Measurements from ENCODE around the gene POU6F2. TPM values are rescaled to one million over a fixed set of nuclear protein-coding genes. Genes with fewer than 3 reads are reported as not detected.

POU6F2 gene
- total RNA-seq, 1 experiment from 2014 or later, result 0.27 TPM

- intact Hi-C loops (cut with micrococcal nuclease), result no loop called here
- no peak for DNase-seq (ENCODE audit: low read depth, low spot score)
- TF ChIP-seq CTCF (IDR thresholded peaks at IDR 0.05 in 2 of 3, conservative IDR thresholded peaks at IDR 0.05 in 1 of 3; ENCODE audit: borderline replicate concordance in 1 of 3, insufficient read depth in 1 of 3, low read depth in 2 of 3, low read length in 2 of 3), result no peak
- CTCF ChIA-PET, result no interaction called here
- no peak overlapping the region for H3K27ac ChIP-seq (ENCODE audit: low read depth, low read length)
- ATAC-seq, result no peak
- H3K9me2 ChIP-seq (ENCODE audit: insufficient read depth), result no peaks in the 10 kb centered on the region
- RAD21 ChIA-PET (ENCODE audit: low non-redundant PET in 1 of 2, low total read pairs in 2 of 2, uncharacterized antibody in 2 of 2, unreplicated experiment in 2 of 2), result no interaction called here
- H3K27me3 ChIP-seq (ENCODE audit: insufficient read depth, low read length), result peaks cover 26% of the 10 kb centered on the region
- H3K4me3 ChIP-seq (replicated peaks in 1 of 2; ENCODE audit: low read depth in 1 of 2, low read length in 2 of 2), result no peak overlapping the region
- no peak overlapping the region for H2AFZ ChIP-seq (ENCODE audit: low read depth, low read length, poor library complexity, severe bottlenecking)
- H3K4me1 ChIP-seq (ENCODE audit: control insufficient read depth in 1 of 2, insufficient read depth in 2 of 2, low read length in 2 of 2), result no peaks in the 10 kb centered on the region
- no peaks in the 10 kb centered on the region for H3K36me3 ChIP-seq (ENCODE audit: control insufficient read depth in 1 of 2, insufficient read depth in 2 of 2, low read length in 2 of 2)
- H3K4me2 ChIP-seq (ENCODE audit: low read length), result no peak overlapping the region
- no peaks in the 10 kb centered on the region for H3K9me3 ChIP-seq (ENCODE audit: control insufficient read depth in 1 of 2, insufficient read depth in 1 of 2, low read depth in 1 of 2, low read length in 2 of 2)
- no peaks in the 10 kb centered on the region for H4K20me1 ChIP-seq (ENCODE audit: insufficient read depth)
- POLR2A ChIA-PET, result no interaction called here
- BruUV-seq (replicated peaks), result no TSS peak
- no peaks in the 10 kb centered on the region for H3K79me2 ChIP-seq (ENCODE audit: insufficient read depth, low read length)
- H3K9ac ChIP-seq (ENCODE audit: low read length), result no peak overlapping the region
These were observed 224.3 kb downstream of the POU6F2 start for GRCh38 chr7:39202041-39202440.

- no TSS peak for BruUV-seq (replicated peaks)
- H3K9me2 ChIP-seq (ENCODE audit: insufficient read depth), result no peaks in the 10 kb centered on the region
- no peak for TF ChIP-seq FOSL1 (IDR thresholded peaks at IDR 0.05; ENCODE audit: low read depth)
- no peak for TF ChIP-seq POLR2A (IDR thresholded peaks at IDR 0.05; ENCODE audit: borderline replicate concordance, extremely low read depth, insufficient read depth, insufficient read length)
- no peak for TF ChIP-seq EGR1 (IDR thresholded peaks at IDR 0.05; ENCODE audit: low read depth)
- TF ChIP-seq POLR2AphosphoS5 (IDR thresholded peaks at IDR 0.05; ENCODE audit: low read depth, low read length), result no peak
- TF ChIP-seq CTCF (IDR thresholded peaks at IDR 0.05 in 2 of 3, conservative IDR thresholded peaks at IDR 0.05 in 1 of 3; ENCODE audit: borderline replicate concordance in 1 of 3, insufficient read depth in 1 of 3, low read depth in 2 of 3, low read length in 2 of 3), result no peak
- no peaks in the 10 kb centered on the region for H3K4me1 ChIP-seq (ENCODE audit: control insufficient read depth in 1 of 2, insufficient read depth in 2 of 2, low read length in 2 of 2)
- DNase-seq (ENCODE audit: low read depth, low spot score), result no peak
- H3K9ac ChIP-seq (ENCODE audit: low read length), result no peak overlapping the region
- POLR2A ChIA-PET, result no interaction called here
- no peak overlapping the region for H3K27ac ChIP-seq (ENCODE audit: low read depth, low read length)
- no peaks in the 10 kb centered on the region for H3K79me2 ChIP-seq (ENCODE audit: insufficient read depth, low read length)
- intact Hi-C loops (cut with micrococcal nuclease), result no loop called here
- H3K4me2 ChIP-seq (ENCODE audit: low read length), result no peak overlapping the region
- H2AFZ ChIP-seq (ENCODE audit: low read depth, low read length, poor library complexity, severe bottlenecking), result no peak overlapping the region
- H3K27me3 ChIP-seq (ENCODE audit: insufficient read depth, low read length), result peaks cover 17% of the 10 kb centered on the region
- ATAC-seq, result no peak
- H3K4me3 ChIP-seq (replicated peaks in 1 of 2; ENCODE audit: low read depth in 1 of 2, low read length in 2 of 2), result no peak overlapping the region
- no peaks in the 10 kb centered on the region for H4K20me1 ChIP-seq (ENCODE audit: insufficient read depth)
- no peaks in the 10 kb centered on the region for H3K36me3 ChIP-seq (ENCODE audit: control insufficient read depth in 1 of 2, insufficient read depth in 2 of 2, low read length in 2 of 2)
- no peaks in the 10 kb centered on the region for H3K9me3 ChIP-seq (ENCODE audit: control insufficient read depth in 1 of 2, insufficient read depth in 1 of 2, low read depth in 1 of 2, low read length in 2 of 2)
- CTCF ChIA-PET, result no interaction called here
- RAD21 ChIA-PET (ENCODE audit: low non-redundant PET in 1 of 2, low total read pairs in 2 of 2, uncharacterized antibody in 2 of 2, unreplicated experiment in 2 of 2), result no interaction called here
These were observed 232.7 kb downstream of the POU6F2 start for GRCh38 chr7:39210362-39210761.
